ENCODE data around the gene SPANXN2.
"Not testable (repeated sequence)": the region's sequence is repeated elsewhere in the genome, so short reads cannot be mapped to it uniquely, and the experiment has no call there.

Gene SPANXN2, protein sequence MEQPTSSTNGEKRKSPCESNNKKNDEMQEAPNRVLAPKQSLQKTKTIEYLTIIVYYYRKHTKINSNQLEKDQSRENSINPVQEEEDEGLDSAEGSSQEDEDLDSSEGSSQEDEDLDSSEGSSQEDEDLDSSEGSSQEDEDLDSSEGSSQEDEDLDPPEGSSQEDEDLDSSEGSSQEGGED

GRCh38 chrX:143720652-143721051, at the start of gene SPANXN2:
Gene SPANXN2, minus strand, starts transcription at chrX:143720752. Its CDS starts 84 bp downstream, at chrX:143720668.
- DNase-seq (ENCODE audit: low read depth): not testable (repeated sequence)

DNA sequence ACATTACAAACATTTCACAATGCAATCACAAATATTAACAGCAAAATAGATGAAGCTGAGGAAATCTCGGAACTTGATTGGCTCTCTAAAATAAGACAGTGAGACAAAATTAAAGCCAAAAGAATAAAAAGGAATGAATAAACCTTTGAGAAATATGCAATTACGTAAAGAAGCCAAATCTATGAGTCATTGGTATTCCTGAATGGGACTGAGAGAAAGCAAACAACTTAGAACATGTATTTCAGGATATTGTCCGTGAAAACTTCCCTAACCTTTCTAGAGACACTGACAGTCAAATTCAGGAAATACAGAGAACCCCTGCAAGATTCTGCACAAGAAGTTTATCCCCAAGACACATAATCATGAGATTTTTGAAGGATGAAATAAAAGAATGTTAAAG, 48.4 kb upstream of the SPANXN2 start:
- no peak for DNase-seq (ENCODE audit: low read depth)

DNA sequence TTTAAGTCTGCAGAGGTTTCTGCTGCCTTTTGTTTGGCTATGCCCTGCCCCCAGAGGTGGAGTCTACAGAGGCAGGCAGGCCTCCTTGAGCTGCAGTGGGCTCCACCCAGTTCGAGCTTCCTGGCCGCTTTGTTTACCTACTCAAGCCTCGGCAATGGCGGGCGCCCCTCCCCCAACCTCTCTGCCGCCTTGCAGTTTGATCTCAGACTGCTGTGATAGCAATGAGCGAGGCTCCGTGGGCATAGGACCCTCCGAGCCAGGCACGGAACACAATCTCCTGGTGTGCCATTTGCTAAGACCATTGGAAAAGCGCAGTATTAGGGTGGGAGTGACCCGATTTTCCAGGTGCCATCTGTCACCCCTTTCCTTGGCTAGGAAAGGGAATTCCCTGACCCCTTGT, 47.2 kb upstream of the SPANXN2 start:
- not testable (repeated sequence) for DNase-seq (ENCODE audit: low read depth)

- no peak for DNase-seq (ENCODE audit: low read depth)
Measured at GRCh38 chrX:143757887-143758286, 37.3 kb upstream of the SPANXN2 start.

- no peak for DNase-seq (ENCODE audit: low read depth)
Measured at GRCh38 chrX:143757375-143757774, 36.8 kb upstream of the SPANXN2 start.

DNA sequence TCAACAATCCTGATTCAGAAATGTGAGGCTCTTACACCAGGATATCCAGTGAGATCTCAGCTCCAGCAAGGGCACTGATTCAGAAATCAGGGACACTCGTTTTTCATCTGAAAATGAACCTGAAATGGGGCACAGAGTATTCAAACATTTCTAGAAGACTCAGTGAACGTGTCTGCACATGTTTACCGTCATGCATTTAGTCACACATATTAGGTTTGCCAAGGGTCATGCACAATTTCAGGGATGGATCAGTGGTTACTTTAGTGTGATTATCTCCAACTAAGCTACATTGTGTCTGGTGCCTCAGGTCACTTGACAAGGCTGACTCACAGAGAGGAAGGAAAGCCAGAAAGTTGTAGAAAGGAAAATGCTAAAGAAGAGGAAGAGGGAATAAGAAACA, 33.6 kb upstream of the SPANXN2 start:
- DNase-seq (ENCODE audit: low read depth): no peak

DNA sequence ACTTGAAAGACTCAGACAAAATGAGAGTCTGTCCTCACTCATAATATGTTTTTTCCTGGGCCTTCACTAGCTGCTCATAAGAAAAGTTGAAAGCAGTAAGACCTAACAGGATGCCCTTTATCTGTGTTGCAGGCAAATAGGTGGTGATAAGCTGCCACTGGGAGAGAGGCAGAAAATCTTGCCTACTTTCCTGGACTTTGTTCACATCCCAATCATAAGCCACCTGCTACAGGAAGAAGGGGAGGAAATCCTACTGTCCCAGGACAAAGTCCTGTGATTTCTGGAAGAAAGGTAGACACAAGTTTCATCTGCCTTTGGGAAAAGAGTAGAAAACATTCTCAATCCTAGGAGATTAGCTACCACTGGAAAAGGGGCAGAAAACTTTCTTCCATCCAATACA, 13.3 kb upstream of the SPANXN2 start:
- DNase-seq (ENCODE audit: low read depth): no peak

- DNase-seq (ENCODE audit: low read depth): no peak
Measured at GRCh38 chrX:143726296-143726695, 5.7 kb upstream of the SPANXN2 start.

DNA sequence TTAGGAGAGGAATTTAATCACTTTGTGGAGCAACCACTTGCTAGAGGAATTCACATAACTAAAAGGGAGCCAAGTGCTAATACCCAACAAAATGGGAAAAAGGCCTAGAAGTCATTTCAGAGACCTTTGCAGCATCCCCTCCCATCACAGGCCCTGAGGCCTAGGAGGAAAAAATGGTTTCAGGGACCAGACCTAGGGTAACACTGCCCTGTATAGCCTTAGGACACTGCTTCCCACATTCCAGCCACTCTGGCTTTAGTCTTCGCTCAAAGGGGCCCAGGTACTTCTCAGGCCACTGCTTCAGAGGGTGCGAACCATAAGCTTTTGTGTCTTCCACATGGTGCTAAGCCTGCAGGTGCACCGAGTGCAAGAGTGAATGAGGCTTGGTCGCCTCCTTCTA, 19.1 kb downstream of the SPANXN2 start:
- no peak for DNase-seq (ENCODE audit: low read depth)

GRCh38 chrX:143694885-143695284, 25.7 kb downstream of the SPANXN2 start:
- DNase-seq (ENCODE audit: low read depth): no peak

DNA sequence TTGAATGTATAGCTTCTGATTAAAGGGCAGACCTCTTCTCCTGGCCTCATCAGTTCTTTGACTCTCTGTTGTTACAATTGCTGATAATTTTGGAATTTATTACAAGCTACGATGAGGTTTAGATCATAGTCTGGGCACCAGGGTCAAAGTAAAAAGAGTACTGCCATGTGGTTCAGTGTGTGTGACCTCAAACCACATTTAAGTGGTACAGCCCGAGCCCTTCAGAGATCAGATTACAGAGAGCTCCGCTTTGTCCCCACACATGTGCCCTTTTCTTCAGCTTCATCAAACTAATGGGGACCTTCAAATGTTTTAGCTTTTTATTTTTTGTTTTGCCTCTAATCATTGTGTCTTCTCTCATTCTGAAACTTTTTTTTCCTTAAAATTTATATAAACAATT, 37.1 kb downstream of the SPANXN2 start:
- DNase-seq (ENCODE audit: low read depth): no peak

DNA sequence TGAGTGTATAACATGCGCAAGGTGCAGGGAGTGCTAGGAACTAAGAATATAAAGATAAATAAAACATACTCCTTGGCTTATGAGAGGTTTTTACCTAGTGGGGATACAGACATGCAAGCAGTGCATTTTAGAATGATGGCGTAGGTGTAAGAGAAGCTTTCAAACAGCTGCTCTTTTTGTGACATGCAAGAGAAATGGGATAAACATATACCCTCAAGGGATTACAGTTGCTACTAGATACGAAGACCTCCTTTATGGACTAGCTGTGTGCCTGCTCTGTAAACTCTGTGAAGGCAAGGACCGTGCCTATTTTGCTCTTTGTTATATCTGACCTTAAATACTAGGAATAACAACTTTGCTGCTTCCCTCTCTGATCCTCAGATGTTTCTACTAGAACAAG, 45.6 kb downstream of the SPANXN2 start:
- no peak for DNase-seq (ENCODE audit: low read depth)

GRCh38 chrX:143669395-143669794, 51.2 kb downstream of the SPANXN2 start:
- no peak for DNase-seq (ENCODE audit: low read depth)

DNA sequence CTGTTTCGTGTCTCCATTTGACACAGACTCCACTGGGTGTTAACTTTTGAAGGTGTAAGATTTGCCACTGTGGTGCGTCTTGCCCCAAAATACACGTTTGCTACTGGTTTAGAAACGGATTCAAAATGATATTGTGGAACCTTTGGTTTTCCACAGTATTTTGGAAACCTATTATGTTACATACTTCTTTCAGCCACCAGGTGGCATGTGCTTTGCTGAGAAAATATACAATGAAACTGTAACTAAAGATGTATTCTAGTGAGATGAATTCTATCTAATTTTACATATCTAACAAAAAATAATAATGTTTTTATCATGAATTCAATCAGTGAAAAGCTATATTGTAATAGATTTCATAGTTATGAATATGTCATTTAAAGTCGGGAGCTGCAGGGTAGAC, 56.2 kb downstream of the SPANXN2 start:
- no peak for DNase-seq (ENCODE audit: low read depth)

DNA sequence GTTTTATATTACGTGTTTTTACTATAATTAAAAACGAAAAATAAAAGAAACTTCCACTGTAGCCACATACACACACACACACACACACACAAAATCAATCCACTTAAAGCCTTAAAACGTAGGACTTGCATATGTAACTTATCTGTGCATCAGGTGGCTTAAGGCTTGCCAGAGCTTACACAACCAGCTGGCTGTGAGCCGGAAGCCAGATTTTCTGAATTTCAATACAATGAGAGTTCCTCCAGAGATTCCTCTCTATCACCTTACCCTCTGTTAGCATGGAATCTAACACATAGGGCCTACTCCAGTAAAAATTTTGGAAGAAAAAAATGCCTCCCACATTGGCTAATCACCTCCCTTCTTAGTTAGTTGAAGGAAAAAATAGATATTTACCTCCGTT, 56.8 kb downstream of the SPANXN2 start:
- no peak for DNase-seq (ENCODE audit: low read depth)

All from activated T-cell treated with anti-CD3 and anti-CD28 coated beads for 48 hours (primary cell).